ENCODE measurements around the gene USP13.

GRCh38 chr3:179630753-179631451 is 21.9 kb upstream of the USP13 start:
- no peak for TF ChIP-seq RBBP5 (conservative IDR thresholded peaks at IDR 0.05)
- no peak for TF ChIP-seq ZBTB33 (IDR thresholded peaks at IDR 0.05)
- no peak for TF ChIP-seq POLR2A (IDR thresholded peaks at IDR 0.05; ENCODE audit: low read depth, low read length)
